Cardiac fibroblast (primary cell): ENCODE results near the gene ITPR2.
"Not testable (repeated sequence)": the region's sequence is repeated elsewhere in the genome, so short reads cannot be mapped to it uniquely, and the experiment has no call there.

Source experiments
- DNase-seq, 2 donors: peaks; one replicate each; pipeline versions ENCODE4 v3.0.0 to v3.0.0-alpha.2; 2010; ENCODE audit warnings: low read depth in 2 of 2
- H3K4me3 ChIP-seq, 2 donors: replicated peaks in 1 of 2; 1 replicate in 1 of 2; 2 replicates in 1 of 2; pipeline ENCODE4 v1.5.1; 2011; ENCODE audit warnings: low read depth in 2 of 2, low read length in 2 of 2, mild to moderate bottlenecking in 2 of 2, moderate library complexity in 1 of 2
- TF ChIP-seq, protein P1 (sequence below): IDR thresholded peaks from one replicate; pipeline ENCODE4 v1.5.1; 2011; ENCODE audit warnings: low read depth, mild to moderate bottlenecking, low read length, inconsistent platforms

ITPR2 gene

GRCh38 chr12:26680727-26681455 is 152.1 kb downstream of the ITPR2 start:
- TF ChIP-seq, protein P1, sequence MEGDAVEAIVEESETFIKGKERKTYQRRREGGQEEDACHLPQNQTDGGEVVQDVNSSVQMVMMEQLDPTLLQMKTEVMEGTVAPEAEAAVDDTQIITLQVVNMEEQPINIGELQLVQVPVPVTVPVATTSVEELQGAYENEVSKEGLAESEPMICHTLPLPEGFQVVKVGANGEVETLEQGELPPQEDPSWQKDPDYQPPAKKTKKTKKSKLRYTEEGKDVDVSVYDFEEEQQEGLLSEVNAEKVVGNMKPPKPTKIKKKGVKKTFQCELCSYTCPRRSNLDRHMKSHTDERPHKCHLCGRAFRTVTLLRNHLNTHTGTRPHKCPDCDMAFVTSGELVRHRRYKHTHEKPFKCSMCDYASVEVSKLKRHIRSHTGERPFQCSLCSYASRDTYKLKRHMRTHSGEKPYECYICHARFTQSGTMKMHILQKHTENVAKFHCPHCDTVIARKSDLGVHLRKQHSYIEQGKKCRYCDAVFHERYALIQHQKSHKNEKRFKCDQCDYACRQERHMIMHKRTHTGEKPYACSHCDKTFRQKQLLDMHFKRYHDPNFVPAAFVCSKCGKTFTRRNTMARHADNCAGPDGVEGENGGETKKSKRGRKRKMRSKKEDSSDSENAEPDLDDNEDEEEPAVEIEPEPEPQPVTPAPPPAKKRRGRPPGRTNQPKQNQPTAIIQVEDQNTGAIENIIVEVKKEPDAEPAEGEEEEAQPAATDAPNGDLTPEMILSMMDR = no peak
- H3K4me3 ChIP-seq = no peak overlapping the region
- DNase-seq = peak; percentile 55 to 68

GRCh38 chr12:26678697-26679660 is 154.0 kb downstream of the ITPR2 start:
- H3K4me3 ChIP-seq = no peak overlapping the region
- TF ChIP-seq, protein P1 = no peak

GRCh38 chr12:26671487-26671886 is 161.5 kb downstream of the ITPR2 start:
- not testable (repeated sequence) for H3K4me3 ChIP-seq, DNase-seq

More at GRCh38 chr12:26678697-26679660, 154.0 kb downstream of the ITPR2 start:
- DNase-seq = no peak

DNA sequence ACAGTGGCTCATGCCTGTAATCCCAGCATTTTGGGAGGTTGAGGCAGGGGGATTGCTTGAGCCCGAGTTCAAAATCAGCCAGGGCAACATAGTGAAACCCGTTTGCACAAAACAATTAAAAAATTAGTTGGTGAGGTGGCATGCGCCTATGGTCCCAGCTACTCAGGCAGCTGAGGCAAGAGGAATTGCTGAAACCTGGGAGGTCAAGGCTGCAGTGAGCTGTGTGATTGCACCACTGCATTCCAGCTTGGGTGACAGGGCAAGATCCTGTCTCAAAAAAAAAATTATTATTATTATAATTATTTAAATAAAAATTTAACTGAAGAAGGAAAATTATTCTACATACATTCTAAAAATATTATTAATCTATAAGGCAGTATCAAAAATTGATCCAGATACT is 164.1 kb downstream of the ITPR2 start:
- TF ChIP-seq, protein P1 = no peak
- DNase-seq = peak; percentile 41 to 65
- no peak overlapping the region for H3K4me3 ChIP-seq

DNA sequence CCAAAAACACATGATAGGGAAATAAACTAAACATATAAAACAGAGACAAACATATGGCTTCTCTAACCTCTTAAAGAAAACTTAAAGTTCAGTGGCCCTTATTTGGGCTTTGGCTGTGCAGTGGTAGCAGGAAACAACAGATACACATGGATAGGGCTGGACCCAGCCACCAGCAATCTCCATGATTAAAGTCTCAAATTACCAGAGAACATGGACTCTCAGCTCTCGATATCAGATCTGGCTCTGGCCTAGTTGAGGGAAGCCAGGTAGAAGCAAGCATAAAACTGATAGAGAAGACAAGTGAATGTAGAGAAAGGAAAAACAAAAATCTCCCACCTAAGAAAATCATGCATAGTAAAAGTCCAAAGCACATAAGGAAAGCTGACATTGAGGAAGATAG is 164.8 kb downstream of the ITPR2 start:
- no peak for DNase-seq
- H3K4me3 ChIP-seq = no peak overlapping the region
- TF ChIP-seq, protein P1 = no peak

GRCh38 chr12:26666286-26666685 is 166.7 kb downstream of the ITPR2 start:
- TF ChIP-seq, protein P1 = no peak
- no peak for DNase-seq
- H3K4me3 ChIP-seq = no peak overlapping the region

DNA sequence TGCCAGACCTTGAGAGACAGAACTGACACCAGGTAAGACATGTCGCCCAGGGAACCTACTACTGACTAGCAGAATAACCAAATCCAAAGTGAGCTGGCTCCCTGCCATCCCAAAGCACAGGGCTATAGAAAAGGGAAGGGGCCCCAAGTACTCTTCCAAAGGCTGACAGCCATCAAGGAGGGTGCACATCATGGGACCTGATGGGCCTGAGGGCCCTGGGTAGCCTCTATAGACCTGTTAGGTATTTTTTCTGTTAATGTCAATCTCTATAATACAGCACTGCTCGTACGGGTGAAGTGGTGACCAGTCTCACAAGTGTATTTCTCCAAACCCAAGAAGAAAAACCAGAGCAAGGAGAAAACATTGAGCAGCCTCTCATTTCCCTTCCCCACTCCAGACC is 171.6 kb downstream of the ITPR2 start:
- H3K4me3 ChIP-seq = no peak overlapping the region
- no peak for DNase-seq
- TF ChIP-seq, protein P1 = no peak
